Fibroblast of mammary gland (primary cell): ENCODE data around the gene B3GNT3.

Experiments used
- DNase-seq: peaks from one replicate; pipeline ENCODE4 v3.0.0-alpha.2; 2010; ENCODE audit warnings: low read depth
- H3K4me3 ChIP-seq: 2 replicates; pipeline ENCODE4 v1.5.1; 2011; ENCODE audit warnings: low read depth, mild to moderate bottlenecking, low read length, moderate library complexity; ENCODE audit not compliant: control insufficient read depth
- TF ChIP-seq, protein P1 (sequence below): conservative IDR thresholded peaks from 2 replicates; pipeline ENCODE4 v1.5.1; 2011; ENCODE audit warnings: low read depth, low read length, inconsistent platforms; ENCODE audit not compliant: control insufficient read depth, insufficient read depth

The B3GNT3 gene

DNA sequence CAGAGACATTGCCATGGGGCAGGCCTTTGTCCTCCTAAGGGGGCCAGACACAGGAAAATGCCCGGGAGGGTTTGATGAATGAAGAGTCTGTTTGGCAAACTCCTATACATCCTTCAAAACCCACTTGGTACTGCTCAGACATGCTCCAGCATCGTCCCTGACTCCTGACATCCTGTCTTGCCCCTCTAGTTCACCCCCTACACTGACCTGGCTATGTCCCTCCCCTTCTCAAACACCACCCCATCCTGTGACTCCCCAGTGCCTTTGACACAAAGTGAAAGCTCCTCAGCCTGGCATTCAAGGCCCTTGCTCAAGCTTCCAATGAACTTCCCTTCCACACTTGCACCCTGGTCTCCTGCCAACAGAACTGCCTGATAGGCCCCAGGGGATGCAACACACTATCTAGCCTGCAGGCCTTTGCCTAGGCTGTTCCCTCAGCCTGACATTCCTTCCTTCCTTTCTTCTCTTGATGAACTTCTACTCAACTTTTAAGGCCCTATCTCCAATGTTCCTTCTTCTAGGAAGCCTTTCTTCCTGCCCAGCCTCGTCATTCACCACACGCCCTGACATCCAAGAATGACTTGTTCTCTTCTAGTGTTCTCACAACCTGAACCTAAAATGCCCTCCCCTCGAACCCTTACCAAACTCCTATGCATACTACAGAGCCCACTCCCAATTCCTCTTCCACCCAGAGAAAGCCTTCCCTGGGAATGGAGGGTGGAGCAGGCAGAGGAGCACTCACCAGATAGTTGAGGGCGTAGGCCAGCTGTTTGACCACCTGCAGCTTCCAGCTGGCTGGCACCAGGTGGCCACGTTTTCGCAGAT is 40.5 kb downstream of the B3GNT3 start:
- no peak for DNase-seq
- no peak overlapping the region for H3K4me3 ChIP-seq
- TF ChIP-seq, protein P1, sequence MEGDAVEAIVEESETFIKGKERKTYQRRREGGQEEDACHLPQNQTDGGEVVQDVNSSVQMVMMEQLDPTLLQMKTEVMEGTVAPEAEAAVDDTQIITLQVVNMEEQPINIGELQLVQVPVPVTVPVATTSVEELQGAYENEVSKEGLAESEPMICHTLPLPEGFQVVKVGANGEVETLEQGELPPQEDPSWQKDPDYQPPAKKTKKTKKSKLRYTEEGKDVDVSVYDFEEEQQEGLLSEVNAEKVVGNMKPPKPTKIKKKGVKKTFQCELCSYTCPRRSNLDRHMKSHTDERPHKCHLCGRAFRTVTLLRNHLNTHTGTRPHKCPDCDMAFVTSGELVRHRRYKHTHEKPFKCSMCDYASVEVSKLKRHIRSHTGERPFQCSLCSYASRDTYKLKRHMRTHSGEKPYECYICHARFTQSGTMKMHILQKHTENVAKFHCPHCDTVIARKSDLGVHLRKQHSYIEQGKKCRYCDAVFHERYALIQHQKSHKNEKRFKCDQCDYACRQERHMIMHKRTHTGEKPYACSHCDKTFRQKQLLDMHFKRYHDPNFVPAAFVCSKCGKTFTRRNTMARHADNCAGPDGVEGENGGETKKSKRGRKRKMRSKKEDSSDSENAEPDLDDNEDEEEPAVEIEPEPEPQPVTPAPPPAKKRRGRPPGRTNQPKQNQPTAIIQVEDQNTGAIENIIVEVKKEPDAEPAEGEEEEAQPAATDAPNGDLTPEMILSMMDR = no peak

DNA sequence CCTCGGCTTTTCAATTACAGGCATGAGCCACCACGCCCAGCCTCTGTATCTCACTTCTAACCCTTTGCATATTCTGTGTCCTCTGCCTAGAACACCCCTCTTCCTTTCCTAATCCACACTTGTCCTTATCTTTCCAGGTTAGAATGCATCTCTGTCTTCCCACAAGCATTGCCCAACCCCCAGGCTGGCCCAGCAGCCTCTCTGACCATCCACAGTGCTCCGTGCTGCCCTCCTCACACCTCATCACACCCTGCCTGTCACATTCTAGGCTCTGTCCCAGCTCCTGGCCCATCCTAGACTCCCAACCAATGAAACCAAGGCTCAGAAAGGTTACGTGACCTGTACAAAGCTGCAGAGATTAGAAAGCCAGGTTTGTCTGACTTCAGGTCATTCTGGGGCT is 41.6 kb downstream of the B3GNT3 start:
- no peak for DNase-seq
- TF ChIP-seq, protein P1 = no peak
- H3K4me3 ChIP-seq = no peak overlapping the region

DNA sequence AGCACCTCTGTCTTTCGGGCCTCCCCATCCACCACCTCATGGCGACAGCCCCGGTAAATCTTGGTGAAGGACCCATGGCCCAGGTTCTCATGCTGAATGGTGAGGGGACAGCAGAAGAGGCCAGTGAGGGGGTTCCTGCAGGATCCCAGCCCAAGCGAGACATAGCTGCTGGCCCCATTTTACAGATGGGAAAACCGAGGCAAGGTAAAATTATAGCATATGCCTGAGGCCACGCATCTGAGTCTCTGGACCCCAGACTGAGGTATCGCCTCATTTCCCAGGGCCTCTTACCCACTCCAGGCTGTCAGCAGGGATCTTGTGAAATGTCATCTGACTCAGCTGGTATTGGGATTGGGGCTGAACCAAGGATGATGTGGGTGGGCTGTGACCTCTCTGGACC is 43.0 kb downstream of the B3GNT3 start:
- no peak overlapping the region for H3K4me3 ChIP-seq
- TF ChIP-seq, protein P1 = no peak
- no peak for DNase-seq

GRCh38 chr19:17840019-17840418 is 45.1 kb downstream of the B3GNT3 start:
- no peak overlapping the region for H3K4me3 ChIP-seq
- TF ChIP-seq, protein P1 = no peak
- DNase-seq = no peak

- peak overlapping the region; percentile 31 for H3K4me3 ChIP-seq
- TF ChIP-seq, protein P1 = no peak
- no peak for DNase-seq
Observed at GRCh38 chr19:17841371-17841809, 46.5 kb downstream of the B3GNT3 start.

DNA sequence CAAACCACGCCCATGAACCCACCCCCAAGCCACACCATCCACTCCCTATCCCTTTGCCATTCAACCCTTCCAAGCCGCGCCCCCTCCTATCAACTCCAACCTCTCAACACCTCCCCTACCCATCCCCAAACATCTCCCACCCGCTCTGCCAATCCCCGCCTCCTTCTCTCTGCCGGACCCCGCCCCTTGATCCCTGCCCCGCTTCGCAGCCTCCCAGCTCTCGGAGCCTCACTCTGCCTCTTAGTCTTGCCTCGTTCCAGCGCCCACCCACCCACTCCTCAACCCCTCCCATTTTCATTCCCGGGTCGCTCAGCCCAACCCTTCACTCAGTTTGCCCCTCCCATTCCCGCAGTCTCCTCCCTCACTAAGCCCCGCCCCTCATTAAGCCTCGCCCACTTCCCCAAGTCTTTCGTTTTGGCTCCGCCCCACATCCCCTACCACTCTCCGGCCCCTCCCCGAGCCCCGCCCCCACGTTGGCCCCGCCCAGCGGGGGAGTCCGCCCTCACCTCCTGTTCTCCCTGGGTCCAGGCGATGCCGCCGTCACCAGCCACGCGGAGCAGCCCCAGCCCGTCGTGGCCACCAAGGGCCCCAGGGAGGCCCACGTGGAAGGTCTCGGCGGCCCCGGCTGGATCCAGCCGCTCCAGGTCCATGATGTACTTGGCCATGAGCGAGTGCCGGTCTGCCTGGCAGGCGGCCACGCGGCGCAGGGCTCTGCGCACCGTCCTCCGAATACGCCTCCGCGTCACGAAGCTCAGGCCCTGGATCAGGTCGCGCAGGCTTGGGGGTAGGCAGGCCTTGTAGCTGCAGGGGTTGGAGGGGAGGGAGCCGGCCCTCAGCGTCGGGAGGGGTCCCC is 47.1 kb downstream of the B3GNT3 start:
- peak overlapping the region; percentile 43 for H3K4me3 ChIP-seq
- TF ChIP-seq, protein P1 = no peak
- peak; percentile 84 for DNase-seq
